ENCODE results near the gene TRNT1. TPM values are rescaled to one million over a fixed set of nuclear protein-coding genes. Genes with fewer than 3 reads are reported as not detected.
A peak's percentile ranks its signal among the peaks of the same experiment; 100 is the strongest.

Gene TRNT1
- total RNA-seq, 2 experiments from 2014 or later: 25.8 to 30.7 TPM

- DNase-seq: peak in 8 of 14 experiments; percentile 6 to 70 (median 26)
- intact Hi-C loops (cut with DNase I, micrococcal nuclease): loop anchor here (2.0 to 10.0 kb wide), 5 partner anchors 43 to 1367 kb away; partner anchors contain the start of genes CRBN (in 1 of the 2) and ITPR1 (in 1 of the 2)
These were observed 781 bp downstream of the TRNT1 start for GRCh38 chr3:3127432-3128010.

DNA sequence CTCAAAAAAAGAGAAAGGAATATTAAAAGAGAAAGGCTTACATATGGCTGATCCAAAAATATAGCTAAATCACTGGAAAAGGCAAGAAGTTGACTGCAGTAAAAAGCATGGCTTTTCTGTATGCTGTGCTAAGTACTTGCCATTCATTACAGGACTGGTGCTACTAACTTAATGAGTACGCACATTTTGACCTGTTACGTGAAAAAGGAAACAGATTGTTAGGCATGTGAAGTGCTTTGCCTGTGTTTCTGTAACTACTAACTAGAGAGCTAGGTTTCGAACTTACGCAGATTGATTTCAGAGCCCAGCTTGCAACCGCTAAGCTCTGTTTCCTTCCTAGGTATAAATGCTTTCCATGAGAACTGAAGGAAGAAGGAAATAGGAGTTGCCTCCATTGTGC is 2.8 kb downstream of the TRNT1 start:
- Mint-ChIP-seq H3K4me1 (ENCODE audit: low read depth) (peaks cover 68% of the 10 kb centered on the region), H3K36me3 (ENCODE audit: low read depth) (peaks cover 66% of the 10 kb centered on the region), H3K4me3 (peak overlapping the region; percentile 15), H3K27me3 (no peaks in the 10 kb centered on the region), H3K27ac (peak overlapping the region; percentile 69), H3K9me3 (no peaks in the 10 kb centered on the region)
- Histone ChIP-seq H3K4me1 (ENCODE audit: insufficient read depth, low read length) (peaks cover 43% of the 10 kb centered on the region), H3K27ac (ENCODE audit: low read depth in 1 of 2, low read length in 2 of 2) (no peak overlapping the region), H3K9me3 (ENCODE audit: control insufficient read depth in 1 of 2, insufficient read depth in 1 of 2, low read length in 2 of 2) (no peaks in the 10 kb centered on the region), H3K4me3 (ENCODE audit: low read length) (no peak overlapping the region), H3K36me3 (ENCODE audit: insufficient read depth, low read length) (peaks cover 29% of the 10 kb centered on the region), H3K27me3 (ENCODE audit: control insufficient read depth in 1 of 2, insufficient read depth in 2 of 2, low read length in 2 of 2) (no peaks in the 10 kb centered on the region)
- TF ChIP-seq, protein P1, sequence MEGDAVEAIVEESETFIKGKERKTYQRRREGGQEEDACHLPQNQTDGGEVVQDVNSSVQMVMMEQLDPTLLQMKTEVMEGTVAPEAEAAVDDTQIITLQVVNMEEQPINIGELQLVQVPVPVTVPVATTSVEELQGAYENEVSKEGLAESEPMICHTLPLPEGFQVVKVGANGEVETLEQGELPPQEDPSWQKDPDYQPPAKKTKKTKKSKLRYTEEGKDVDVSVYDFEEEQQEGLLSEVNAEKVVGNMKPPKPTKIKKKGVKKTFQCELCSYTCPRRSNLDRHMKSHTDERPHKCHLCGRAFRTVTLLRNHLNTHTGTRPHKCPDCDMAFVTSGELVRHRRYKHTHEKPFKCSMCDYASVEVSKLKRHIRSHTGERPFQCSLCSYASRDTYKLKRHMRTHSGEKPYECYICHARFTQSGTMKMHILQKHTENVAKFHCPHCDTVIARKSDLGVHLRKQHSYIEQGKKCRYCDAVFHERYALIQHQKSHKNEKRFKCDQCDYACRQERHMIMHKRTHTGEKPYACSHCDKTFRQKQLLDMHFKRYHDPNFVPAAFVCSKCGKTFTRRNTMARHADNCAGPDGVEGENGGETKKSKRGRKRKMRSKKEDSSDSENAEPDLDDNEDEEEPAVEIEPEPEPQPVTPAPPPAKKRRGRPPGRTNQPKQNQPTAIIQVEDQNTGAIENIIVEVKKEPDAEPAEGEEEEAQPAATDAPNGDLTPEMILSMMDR (IDR thresholded peaks at IDR 0.05): no peak
- ATAC-seq (ENCODE audit: poor library complexity) (no peak), DNase-seq (no peak)
- intact Hi-C loops (cut with DNase I, micrococcal nuclease): loop anchor here in 1 of 2 experiments (10.0 kb wide), 1 partner anchor 1365 kb away; the partner anchor contains the start of gene ITPR1
- CTCF ChIA-PET: interaction anchor here (1.2 kb wide), 1 partner anchor 42 kb away, joined by 3 read pairs; no protein-coding TSS in a partner anchor
- POLR2A ChIA-PET: interaction anchor here (1.9 kb wide), 1 partner anchor 44 kb away, joined by 7 read pairs; no protein-coding TSS in a partner anchor

More at GRCh38 chr3:3127432-3128010, 781 bp downstream of the TRNT1 start:
- peak overlapping the region; percentile 92 to 98 for H3K27ac ChIP-seq (ENCODE audit: low read depth in 1 of 2, low read length in 2 of 2)
- peaks cover 25% of the 10 kb centered on the region for H3K36me3 ChIP-seq (ENCODE audit: insufficient read depth, low read length)
- TF ChIP-seq, protein P1 (IDR thresholded peaks at IDR 0.05): no peak
- Mint-ChIP-seq H3K9me3 (no peaks in the 10 kb centered on the region), H3K36me3 (ENCODE audit: low read depth) (peaks cover 48% of the 10 kb centered on the region), H3K27ac (peak overlapping the region; percentile 96), H3K27me3 (no peaks in the 10 kb centered on the region), H3K4me1 (ENCODE audit: low read depth) (peaks cover 47% of the 10 kb centered on the region), H3K4me3 (peak overlapping the region; percentile 91)
- peak overlapping the region; percentile 94 for H3K4me3 ChIP-seq (ENCODE audit: low read length)
- H3K4me1 ChIP-seq (ENCODE audit: insufficient read depth, low read length): peaks cover 35% of the 10 kb centered on the region
- peak; percentile 22 for ATAC-seq (ENCODE audit: poor library complexity)
- ChIA-PET CTCF (no interaction called here), POLR2A (interaction anchor here (0.5 kb wide), 1 partner anchor 15 kb away, joined by 3 read pairs; no protein-coding TSS in a partner anchor)
- no peaks in the 10 kb centered on the region for H3K27me3 ChIP-seq (ENCODE audit: control insufficient read depth in 1 of 2, insufficient read depth in 2 of 2, low read length in 2 of 2)
- H3K9me3 ChIP-seq (ENCODE audit: control insufficient read depth in 1 of 2, insufficient read depth in 1 of 2, low read length in 2 of 2): no peaks in the 10 kb centered on the region

- POLR2A ChIA-PET: interaction anchor here (0.6 to 1.1 kb wide), 4 partner anchors 8 to 40 kb away, joined by 3 to 5 read pairs (median 4); no protein-coding TSS in a partner anchor
- H3K36me3 ChIP-seq (ENCODE audit: insufficient read depth, low read length): peaks cover 56% of the 10 kb centered on the region
- TF ChIP-seq, protein P1 (IDR thresholded peaks at IDR 0.05): no peak
- H3K9me3 ChIP-seq (ENCODE audit: control insufficient read depth in 1 of 2, insufficient read depth in 1 of 2, low read length in 2 of 2): no peaks in the 10 kb centered on the region
- no peak for ATAC-seq (ENCODE audit: poor library complexity)
- H3K4me1 ChIP-seq (ENCODE audit: insufficient read depth, low read length): peaks cover 17% of the 10 kb centered on the region
- intact Hi-C loops (cut with DNase I, micrococcal nuclease): no loop called here
- Mint-ChIP-seq H3K27me3 (no peaks in the 10 kb centered on the region), H3K36me3 (ENCODE audit: low read depth) (peaks cover 77% of the 10 kb centered on the region), H3K4me1 (ENCODE audit: low read depth) (peaks cover 73% of the 10 kb centered on the region), H3K4me3 (peak overlapping the region; percentile 43), H3K27ac (peak overlapping the region; percentile 73), H3K9me3 (no peaks in the 10 kb centered on the region)
- H3K27me3 ChIP-seq (ENCODE audit: control insufficient read depth in 1 of 2, insufficient read depth in 2 of 2, low read length in 2 of 2): no peaks in the 10 kb centered on the region
- CTCF ChIA-PET: no interaction called here
- no peak overlapping the region for H3K4me3 ChIP-seq (ENCODE audit: low read length)
- DNase-seq: no peak
- H3K27ac ChIP-seq (ENCODE audit: low read depth in 1 of 2, low read length in 2 of 2): no peak overlapping the region
These were observed 6.8 kb downstream of the TRNT1 start for GRCh38 chr3:3133500-3133899.

All from CD4-positive, alpha-beta T cell (primary cell).